NCI-H146 treated with DMSO at 0.1 percent for 48 hours (cell line): ENCODE measurements around the gene POLL.
"Not testable (repeated sequence)": the region's sequence is repeated elsewhere in the genome, so short reads cannot be mapped to it uniquely, and the experiment has no call there.

Source experiments
- DNase-seq: peaks from one replicate; lab custom pipeline; 2025; ENCODE audit not compliant: unreplicated experiment; lab: John Stamatoyannopoulos, UW

Gene POLL

GRCh38 chr10:101587725-101588653, at the start of gene POLL, which contains the start of gene DPCD:
TSS of gene POLL (minus strand) at chr10:101588257. CDS start at chr10:101587360, 897 bp downstream.
TSS of gene DPCD (plus strand) at chr10:101588321. CDS start at chr10:101588337, 16 bp downstream.
- DNase-seq: peak; percentile 94

- not testable (repeated sequence) for DNase-seq
Observed at GRCh38 chr10:101633510-101633909, 45.5 kb upstream of the POLL start.

GRCh38 chr10:101631821-101632475, 43.9 kb upstream of the POLL start:
- no peak for DNase-seq

GRCh38 chr10:101630633-101630920, 42.5 kb upstream of the POLL start:
- DNase-seq: no peak

- peak; percentile 24 for DNase-seq
Observed at GRCh38 chr10:101629837-101630632, 42.0 kb upstream of the POLL start.

- DNase-seq: no peak
Observed at GRCh38 chr10:101625821-101626412, 37.9 kb upstream of the POLL start.

GRCh38 chr10:101624526-101625102, 36.6 kb upstream of the POLL start:
- DNase-seq: no peak

- DNase-seq: no peak
Observed at GRCh38 chr10:101623528-101623927, 35.5 kb upstream of the POLL start.

- DNase-seq: no peak
Observed at GRCh38 chr10:101619983-101620382, 31.9 kb upstream of the POLL start.

- DNase-seq: no peak
Observed at GRCh38 chr10:101618871-101619270, 30.8 kb upstream of the POLL start.

GRCh38 chr10:101617824-101618568, 29.9 kb upstream of the POLL start:
- DNase-seq: no peak

- DNase-seq: no peak
Observed at GRCh38 chr10:101617102-101617823, 29.2 kb upstream of the POLL start.

GRCh38 chr10:101616415-101617101, 28.5 kb upstream of the POLL start:
- no peak for DNase-seq

GRCh38 chr10:101615525-101616116, 27.6 kb upstream of the POLL start:
- DNase-seq: no peak

GRCh38 chr10:101614663-101615524, 26.8 kb upstream of the POLL start:
- no peak for DNase-seq

- no peak for DNase-seq
Observed at GRCh38 chr10:101613646-101614045, 25.6 kb upstream of the POLL start.

- DNase-seq: no peak
Observed at GRCh38 chr10:101612872-101613271, 24.8 kb upstream of the POLL start.
